GM19324 (cell line): ENCODE data around the gene SELE.
A peak's percentile ranks its signal among the peaks of the same experiment; 100 is the strongest.
"Not testable (repeated sequence)": the region's sequence is repeated elsewhere in the genome, so short reads cannot be mapped to it uniquely, and the experiment has no call there.

Experiments used
- ATAC-seq: cut with Tn5 transposase; IDR thresholded peaks from one replicate; pipeline ENCODE4 v1.9.1; 2021; ENCODE audit warnings: mild to moderate bottlenecking, moderate library complexity; ENCODE audit not compliant: unreplicated experiment, low FRiP score

Gene SELE

DNA sequence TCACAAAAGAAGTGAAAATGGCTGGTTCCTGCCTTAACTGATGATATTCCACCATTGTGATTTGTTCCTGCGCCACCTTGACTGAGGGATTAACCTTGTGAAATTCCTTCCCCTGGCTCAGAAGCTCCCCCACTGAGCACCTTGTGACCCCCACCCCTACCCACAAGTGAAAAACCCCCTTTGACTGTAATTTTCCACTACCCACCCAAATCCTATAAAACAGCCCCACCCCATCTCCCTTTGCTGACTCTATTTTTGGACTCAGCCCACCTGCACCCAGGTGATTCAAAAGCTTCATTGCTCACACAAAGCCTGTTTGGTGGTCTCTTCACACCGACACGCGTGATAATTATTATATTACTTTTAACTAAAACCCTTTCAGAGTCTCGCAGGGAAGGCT, 45.5 kb downstream of the SELE start:
- ATAC-seq = not testable (repeated sequence)

DNA sequence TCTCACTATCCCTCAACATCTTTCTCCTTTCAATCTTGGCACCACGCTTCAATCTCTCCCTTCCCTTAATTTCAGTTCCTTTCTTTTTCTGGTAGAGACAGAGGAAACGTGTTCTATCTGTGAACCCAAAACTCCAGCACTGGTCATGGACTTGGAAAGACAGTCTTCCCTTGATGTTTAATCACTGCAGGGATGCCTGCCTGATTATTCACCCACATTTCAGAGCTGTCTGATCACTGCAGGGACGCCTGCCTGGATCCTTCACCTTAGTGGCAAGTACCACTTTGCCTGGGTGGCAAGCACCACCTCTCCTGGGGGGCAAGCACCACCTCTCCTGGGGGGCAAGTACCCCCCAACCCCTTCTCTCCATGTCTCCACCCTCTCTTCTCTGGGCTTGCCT, 50.2 kb downstream of the SELE start:
- no peak for ATAC-seq

DNA sequence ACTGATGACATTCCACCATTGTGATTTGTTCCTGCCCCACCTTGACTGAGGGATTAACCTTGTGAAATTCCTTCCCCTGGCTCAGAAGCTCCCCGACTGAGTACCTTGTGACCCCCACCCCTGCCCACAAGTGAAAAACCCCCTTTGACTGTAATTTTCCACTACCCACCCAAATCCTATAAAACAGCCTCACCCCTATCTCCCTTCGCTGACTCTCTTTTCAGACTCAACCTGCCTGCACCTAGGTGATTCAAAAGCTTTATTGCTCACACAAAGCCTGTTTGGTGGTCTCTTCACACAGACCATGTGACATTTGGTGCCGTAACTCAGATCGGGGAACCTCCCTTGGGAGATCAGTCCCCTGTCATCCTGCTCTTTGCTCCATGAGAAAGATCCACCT, 50.7 kb downstream of the SELE start:
- ATAC-seq = not testable (repeated sequence)

DNA sequence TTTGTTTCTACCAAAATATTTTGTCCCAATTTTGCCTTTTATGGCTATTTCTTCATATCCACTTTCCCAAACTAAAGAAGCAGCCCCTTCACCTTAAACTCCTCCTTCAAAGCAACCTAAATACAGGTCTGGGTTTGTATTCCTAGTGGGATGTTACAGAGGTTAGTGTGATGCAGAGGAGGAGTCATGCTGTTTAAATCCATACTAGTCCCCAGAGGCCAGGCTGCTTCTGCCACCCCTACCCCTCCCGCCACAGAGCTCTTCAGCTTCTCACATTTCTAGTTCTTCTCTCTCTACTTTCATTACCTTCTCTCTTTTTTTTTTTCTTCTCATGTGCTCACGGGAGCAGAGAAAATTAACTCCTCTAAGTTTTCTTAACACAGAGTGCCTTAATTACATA, 51.8 kb downstream of the SELE start:
- ATAC-seq = no peak

DNA sequence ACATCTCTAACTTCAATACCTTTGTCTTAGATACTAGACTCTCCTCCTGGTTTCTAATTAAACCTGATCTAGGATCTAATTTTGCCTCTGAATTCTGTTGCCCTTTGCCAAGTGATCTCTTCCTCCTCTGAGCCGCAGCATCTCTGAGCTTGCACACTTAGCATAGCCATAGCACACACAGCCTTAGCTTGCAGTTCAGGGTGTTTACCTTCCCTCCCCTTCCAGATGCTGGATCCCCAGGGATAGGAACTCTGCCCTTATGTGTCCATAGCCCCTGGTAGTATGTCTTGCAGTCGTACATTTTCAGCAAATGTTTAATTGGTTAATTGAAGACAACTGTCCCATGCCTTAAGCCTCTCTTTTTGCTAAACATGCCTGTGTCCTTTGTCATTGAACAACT, 52.7 kb downstream of the SELE start:
- ATAC-seq = peak; percentile 23

DNA sequence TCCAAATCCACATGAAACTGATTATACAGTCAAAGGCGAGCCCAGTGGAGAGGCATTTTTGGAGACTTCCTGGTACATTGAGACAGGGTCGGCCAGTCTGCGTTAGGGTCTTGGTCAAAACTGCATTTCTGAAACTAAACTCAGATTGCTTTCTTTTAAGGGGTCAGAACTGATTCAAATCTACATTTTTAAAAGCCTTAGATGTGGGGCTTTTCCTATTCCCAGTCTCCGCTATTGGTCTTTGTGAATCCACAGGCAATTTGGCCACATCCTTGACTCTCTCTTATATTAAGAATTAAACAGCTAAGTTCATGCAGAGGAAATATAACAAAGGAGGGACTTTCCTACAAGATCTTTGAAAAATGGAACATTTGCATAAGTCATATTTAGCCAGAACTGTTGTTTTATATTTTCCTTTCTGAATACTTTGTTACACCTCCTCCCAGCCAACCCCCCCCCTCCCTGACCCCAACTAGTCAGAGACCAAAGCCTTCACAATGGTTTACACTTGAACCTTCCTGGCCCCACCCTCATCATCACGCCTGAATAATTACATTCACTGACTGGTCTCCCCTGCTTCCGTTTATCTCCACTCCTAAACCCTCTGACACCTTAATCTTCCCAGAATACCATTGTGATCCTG, 53.4 kb downstream of the SELE start:
- ATAC-seq = peak; percentile 50

DNA sequence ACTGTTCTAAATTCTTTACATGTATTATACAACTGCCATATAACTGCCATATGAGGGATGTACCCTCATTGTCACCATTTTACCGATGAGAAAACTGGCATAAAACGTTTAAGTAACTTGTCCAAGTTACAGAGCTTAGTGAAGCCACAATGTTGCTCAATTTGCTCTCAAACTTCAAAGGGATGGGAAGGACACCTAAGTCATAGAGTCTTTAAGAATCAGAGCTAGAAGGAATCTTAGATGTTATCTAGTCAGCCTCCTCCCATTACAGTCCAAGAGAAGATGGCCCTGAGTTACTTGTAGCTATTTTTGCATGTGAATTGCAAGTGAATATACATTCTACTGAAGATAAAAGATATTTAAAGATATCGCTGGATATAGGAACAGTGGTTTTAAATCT, 54.2 kb downstream of the SELE start:
- no peak for ATAC-seq

DNA sequence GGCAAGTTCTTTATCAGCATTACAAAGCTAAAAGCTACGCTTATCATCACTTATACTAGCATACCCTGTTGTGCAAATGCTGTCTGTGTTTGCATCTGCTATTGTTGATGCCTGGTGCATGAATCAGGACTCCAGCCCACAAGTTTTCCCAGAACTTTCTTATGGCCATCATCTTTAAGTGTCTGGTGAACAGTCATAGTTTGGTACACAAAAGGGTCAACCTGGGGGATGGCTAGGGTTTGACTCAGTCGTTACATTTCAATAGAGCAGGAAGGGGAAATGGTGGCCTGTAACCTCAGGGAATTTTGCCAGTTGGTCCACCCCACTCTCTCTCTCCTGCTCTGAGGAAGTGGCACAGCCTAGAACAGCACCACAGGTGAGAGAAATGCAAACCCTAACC, 57.9 kb downstream of the SELE start:
- ATAC-seq = no peak
